ENCODE measurements around the gene KIAA0408. TPM values are rescaled to one million over a fixed set of nuclear protein-coding genes. Genes with fewer than 3 reads are reported as not detected.
"Not testable (repeated sequence)": the region's sequence is repeated elsewhere in the genome, so short reads cannot be mapped to it uniquely, and the experiment has no call there.

Gene KIAA0408
- total RNA-seq, 1 experiment from 2014 or later, result not detected

- peak; percentile 76 for DNase-seq (ENCODE audit: extremely low read depth, low read depth)
These were observed 38.6 kb downstream of the KIAA0408 start for GRCh38 chr6:127420556-127420955.

- no peak for DNase-seq (ENCODE audit: extremely low read depth, low read depth)
These were observed 44.1 kb downstream of the KIAA0408 start for GRCh38 chr6:127415096-127415495.

- DNase-seq (ENCODE audit: extremely low read depth, low read depth), result not testable (repeated sequence)
These were observed 46.1 kb downstream of the KIAA0408 start for GRCh38 chr6:127413123-127413522.

GRCh38 chr6:127412016-127412415, 47.2 kb downstream of the KIAA0408 start:
- not testable (repeated sequence) for DNase-seq (ENCODE audit: extremely low read depth, low read depth)

Small RNA genes within 50 kb of the gene (small RNA-seq; reads per million reads assigned to genes)
- gene KIAA0408, result 0 reads per million in 2 experiments

Other genes with a start within 250 kb of the KIAA0408 start
- gene RNF146, start 192.5 kb downstream of the KIAA0408 start, total RNA-seq (2014; rRNA removed; shearing (Covaris generic)), result 20.8 and 21.2 TPM in 2 replicates
- 55.0 and 71.0 TPM in 2 replicates for gene ECHDC1, start 115.8 kb downstream of the KIAA0408 start, total RNA-seq (2014; rRNA removed; shearing (Covaris generic))
- gene C6orf58, start 117.8 kb upstream of the KIAA0408 start, total RNA-seq (2014; rRNA removed; shearing (Covaris generic)), result not detected in 2 replicates